ENCODE measurements around the gene TIMM50. TPM values are rescaled to one million over a fixed set of nuclear protein-coding genes. Genes with fewer than 3 reads are reported as not detected.
A peak's percentile ranks its signal among the peaks of the same experiment; 100 is the strongest.

Gene TIMM50
- total and polyA plus RNA-seq, 2 of the 13 experiments (the other 11 are each of a cell fraction or from before 2014, with no cell fraction given), result 91.1 to 92.5 TPM

GRCh38 chr19:39539518-39540332 is 59.1 kb downstream of the TIMM50 start, which contains the start of gene EID2 (continued):
- peak; percentile 50; the same call in 1 of the 2 replicates for TF ChIP-seq KDM5B (CRISPR knock-in tag; IDR thresholded peaks at IDR 0.05; ENCODE audit: borderline replicate concordance)
- TF ChIP-seq ZMYM4 (CRISPR knock-in tag; IDR thresholded peaks at IDR 0.05), result no peak
- TF ChIP-seq TFDP1 (CRISPR knock-in tag; IDR thresholded peaks at IDR 0.05; ENCODE audit: borderline replicate concordance), result peak; percentile 64; the same call in 1 of the 2 replicates
- TF ChIP-seq SRY (CRISPR knock-in tag; IDR thresholded peaks at IDR 0.05), result peak; percentile 86; the same call in 1 of the 2 replicates
- peak; percentile 62 for TF ChIP-seq BORCS8-MEF2B (CRISPR knock-in tag; IDR thresholded peaks at IDR 0.05)
- peak; percentile 67; the same call in 1 of the 2 replicates for TF ChIP-seq ARID4A (CRISPR knock-in tag; IDR thresholded peaks at IDR 0.05; ENCODE audit: borderline replicate concordance)
- peak; percentile 65; the same call in 1 of the 2 replicates for TF ChIP-seq DZIP1 (CRISPR knock-in tag; IDR thresholded peaks at IDR 0.05)
- no peak; the same call in 1 of the 2 replicates for TF ChIP-seq SIN3A (IDR thresholded peaks at IDR 0.05; ENCODE audit: borderline replicate concordance, low read depth, low read length)
- TF ChIP-seq IKZF4 (CRISPR knock-in tag; IDR thresholded peaks at IDR 0.05; ENCODE audit: borderline replicate concordance, low read depth, not compliant biosample characterization), result peak; percentile 78
- TF ChIP-seq SMAD3 (CRISPR knock-in tag; IDR thresholded peaks at IDR 0.05), result peak; percentile 26; the same call in 1 of the 2 replicates
- TF ChIP-seq RAD21 (CRISPR knock-in tag; IDR thresholded peaks at IDR 0.05), result 0 out of 2 replicates have a peak, but pooled peaks have one; percentile 35
- TF ChIP-seq ZNF180 (CRISPR knock-in tag; IDR thresholded peaks at IDR 0.05; ENCODE audit: borderline replicate concordance, low read depth), result no peak
- no peak for TF ChIP-seq ZNF672 (CRISPR knock-in tag; IDR thresholded peaks at IDR 0.05)
- TF ChIP-seq FOXP1 (IDR thresholded peaks at IDR 0.05), result no peak
- no peak for TF ChIP-seq FOXP1 (CRISPR knock-in tag; IDR thresholded peaks at IDR 0.05)
- TF ChIP-seq KDM5A (IDR thresholded peaks at IDR 0.05; ENCODE audit: borderline replicate concordance, low read length), result peak; percentile 54; the same call in 1 of the 2 replicates
- peak; percentile 88; the same call in 1 of the 2 replicates for TF ChIP-seq KDM2A (CRISPR knock-in tag; IDR thresholded peaks at IDR 0.05; ENCODE audit: borderline replicate concordance, low read depth)
- no peak for TF ChIP-seq SRSF9 (IDR thresholded peaks at IDR 0.05; ENCODE audit: borderline replicate concordance, insufficient read depth, low read depth, low read length, poor library complexity, severe bottlenecking)
- TF ChIP-seq HOMEZ (CRISPR knock-in tag; IDR thresholded peaks at IDR 0.05; ENCODE audit: low read depth), result 0 out of 2 replicates have a peak, but pooled peaks have one; percentile 36

All from HepG2 (cell line).